ENCODE measurements around the gene IL12RB1. TPM values are rescaled to one million over a fixed set of nuclear protein-coding genes. Genes with fewer than 3 reads are reported as not detected.

IL12RB1 gene
- 10 to 100 TPM; 75.2 to 78.6 TPM for total RNA-seq

- Mint-ChIP-seq H3K4me3 (peak within 1 kb of the TSS; percentile 98), H3K36me3 (ENCODE audit: low read depth) (peaks cover 32% of the 10 kb centered on the region), H3K9me3 (ENCODE audit: insufficient read depth) (no peaks in the 10 kb centered on the region), H3K27me3 (ENCODE audit: low read depth) (no peaks in the 10 kb centered on the region), H3K4me1 (ENCODE audit: low read depth) (peaks cover 70% of the 10 kb centered on the region), H3K27ac (peak within 1 kb of the TSS; percentile 99)
- DNase-seq (peak; percentile 87), ATAC-seq (peak; percentile 78)
- POLR2A ChIA-PET = interaction anchor here (1.0 to 5.4 kb wide), 7 partner anchors 11 to 195 kb away, joined by 4 to 38 read pairs (median 7); partner anchors contain the start of genes JUND, MAST3 and PIK3R2
- CTCF ChIA-PET = interaction anchor here (0.9 to 1.6 kb wide), 7 partner anchors 12 to 227 kb away, joined by 3 to 6 read pairs (median 4); partner anchors contain the start of gene RPL18A
Measured at GRCh38 chr19:18086590-18087138, at the start of gene IL12RB1. TSS of gene IL12RB1 (minus strand) at chr19:18086934. CDS start at chr19:18086823, 111 bp downstream.

- Mint-ChIP-seq H3K36me3 (ENCODE audit: low read depth) (peaks cover 36% of the 10 kb centered on the region), H3K4me1 (ENCODE audit: low read depth) (no peaks in the 10 kb centered on the region), H3K4me3 (no peak overlapping the region), H3K27me3 (ENCODE audit: low read depth) (no peaks in the 10 kb centered on the region), H3K27ac (peak overlapping the region; percentile 57), H3K9me3 (ENCODE audit: insufficient read depth) (no peaks in the 10 kb centered on the region)
- POLR2A ChIA-PET = no interaction called here
- CTCF ChIA-PET = no interaction called here
- DNase-seq (no peak), ATAC-seq (no peak)
Measured at GRCh38 chr19:18135712-18136584, 49.2 kb upstream of the IL12RB1 start.

- Mint-ChIP-seq H3K27me3 (ENCODE audit: low read depth) (no peaks in the 10 kb centered on the region), H3K4me1 (ENCODE audit: low read depth) (peaks cover 11% of the 10 kb centered on the region), H3K9me3 (ENCODE audit: insufficient read depth) (no peaks in the 10 kb centered on the region), H3K4me3 (no peak overlapping the region), H3K27ac (no peak overlapping the region), H3K36me3 (ENCODE audit: low read depth) (peaks cover 40% of the 10 kb centered on the region)
- ChIA-PET CTCF (no interaction called here), POLR2A (no interaction called here)
- ATAC-seq = peak; percentile 18
- DNase-seq = no peak
Measured at GRCh38 chr19:18131841-18132596, 45.3 kb upstream of the IL12RB1 start.

- H3K4me3 Mint-ChIP-seq = no peak overlapping the region
- DNase-seq (no peak), ATAC-seq (no peak)
- no peaks in the 10 kb centered on the region for H3K9me3 Mint-ChIP-seq (ENCODE audit: insufficient read depth)
- H3K4me1 Mint-ChIP-seq (ENCODE audit: low read depth) = peaks cover 11% of the 10 kb centered on the region
- peaks cover 44% of the 10 kb centered on the region for H3K36me3 Mint-ChIP-seq (ENCODE audit: low read depth)
- H3K27me3 Mint-ChIP-seq (ENCODE audit: low read depth) = no peaks in the 10 kb centered on the region
- CTCF ChIA-PET = no interaction called here
- POLR2A ChIA-PET = no interaction called here
- no peak overlapping the region for H3K27ac Mint-ChIP-seq
Measured at GRCh38 chr19:18130523-18131242, 43.9 kb upstream of the IL12RB1 start.

GRCh38 chr19:18128805-18129204 lies 42.1 kb upstream of the IL12RB1 start:
- peak overlapping the region; percentile 81 for H3K27ac Mint-ChIP-seq
- H3K27me3 Mint-ChIP-seq (ENCODE audit: low read depth) = no peaks in the 10 kb centered on the region
- H3K4me1 Mint-ChIP-seq (ENCODE audit: low read depth) = peaks cover 11% of the 10 kb centered on the region
- no peaks in the 10 kb centered on the region for H3K9me3 Mint-ChIP-seq (ENCODE audit: insufficient read depth)
- H3K4me3 Mint-ChIP-seq = no peak overlapping the region
- CTCF ChIA-PET = interaction anchor here (0.9 to 1.7 kb wide), 4 partner anchors 15 to 151 kb away, joined by 3 to 5 read pairs (median 4); partner anchors contain the start of genes ARRDC2 and PIK3R2
- peaks cover 45% of the 10 kb centered on the region for H3K36me3 Mint-ChIP-seq (ENCODE audit: low read depth)
- POLR2A ChIA-PET = interaction anchor here (1.6 kb wide), 1 partner anchor 10 kb away, joined by 4 read pairs; no protein-coding TSS in a partner anchor
- DNase-seq (no peak), ATAC-seq (no peak)

- Mint-ChIP-seq H3K4me1 (ENCODE audit: low read depth) (peaks cover 12% of the 10 kb centered on the region), H3K27ac (peak overlapping the region; percentile 81), H3K9me3 (ENCODE audit: insufficient read depth) (no peaks in the 10 kb centered on the region), H3K36me3 (ENCODE audit: low read depth) (peaks cover 49% of the 10 kb centered on the region), H3K27me3 (ENCODE audit: low read depth) (no peaks in the 10 kb centered on the region), H3K4me3 (no peak overlapping the region)
- ChIA-PET CTCF (interaction anchor here (0.9 to 1.7 kb wide), 5 partner anchors 14 to 152 kb away, joined by 3 to 5 read pairs (median 4); partner anchors contain the start of genes ARRDC2 and PIK3R2), POLR2A (no interaction called here)
- DNase-seq = peak; percentile 46
- peak; percentile 47 for ATAC-seq
Measured at GRCh38 chr19:18128044-18128443, 41.3 kb upstream of the IL12RB1 start.

GRCh38 chr19:18126097-18126496 lies 39.4 kb upstream of the IL12RB1 start:
- Mint-ChIP-seq H3K4me3 (no peak overlapping the region), H3K36me3 (ENCODE audit: low read depth) (peaks cover 49% of the 10 kb centered on the region), H3K4me1 (ENCODE audit: low read depth) (peaks cover 19% of the 10 kb centered on the region), H3K27ac (peak overlapping the region; percentile 32), H3K9me3 (ENCODE audit: insufficient read depth) (no peaks in the 10 kb centered on the region), H3K27me3 (ENCODE audit: low read depth) (no peaks in the 10 kb centered on the region)
- DNase-seq (no peak), ATAC-seq (no peak)
- POLR2A ChIA-PET = interaction anchor here (0.6 to 0.7 kb wide), 2 partner anchors 47 to 152 kb away, joined by 3 to 4 read pairs; no protein-coding TSS in a partner anchor
- CTCF ChIA-PET = interaction anchor here (1.4 kb wide), 1 partner anchor 13 kb away, joined by 3 read pairs; no protein-coding TSS in a partner anchor

- DNase-seq = no peak
- Mint-ChIP-seq H3K4me3 (no peak overlapping the region), H3K4me1 (ENCODE audit: low read depth) (peaks cover 39% of the 10 kb centered on the region), H3K27ac (no peak overlapping the region), H3K9me3 (ENCODE audit: insufficient read depth) (no peaks in the 10 kb centered on the region), H3K27me3 (ENCODE audit: low read depth) (no peaks in the 10 kb centered on the region), H3K36me3 (ENCODE audit: low read depth) (peaks cover 42% of the 10 kb centered on the region)
- ChIA-PET POLR2A (no interaction called here), CTCF (interaction anchor here (1.8 kb wide), 1 partner anchor 10 kb away, joined by 5 read pairs; no protein-coding TSS in a partner anchor)
- no peak for ATAC-seq
Measured at GRCh38 chr19:18123819-18124218, 37.1 kb upstream of the IL12RB1 start.

- no peaks in the 10 kb centered on the region for H3K27me3 Mint-ChIP-seq (ENCODE audit: low read depth)
- H3K9me3 Mint-ChIP-seq (ENCODE audit: insufficient read depth) = no peaks in the 10 kb centered on the region
- no peak overlapping the region for H3K4me3 Mint-ChIP-seq
- ATAC-seq (no peak), DNase-seq (no peak)
- ChIA-PET CTCF (interaction anchor here (1.6 to 1.8 kb wide), 2 partner anchors 10 to 29 kb away, joined by 5 read pairs; partner anchors contain the start of gene PIK3R2), POLR2A (no interaction called here)
- no peak overlapping the region for H3K27ac Mint-ChIP-seq
- peaks cover 36% of the 10 kb centered on the region for H3K36me3 Mint-ChIP-seq (ENCODE audit: low read depth)
- H3K4me1 Mint-ChIP-seq (ENCODE audit: low read depth) = peaks cover 40% of the 10 kb centered on the region
Measured at GRCh38 chr19:18122860-18123795, 36.4 kb upstream of the IL12RB1 start.

GRCh38 chr19:18122424-18122823 lies 35.7 kb upstream of the IL12RB1 start:
- CTCF ChIA-PET = interaction anchor here (1.6 kb wide), 1 partner anchor 30 kb away, joined by 5 read pairs; the partner anchor contains the start of gene PIK3R2
- Mint-ChIP-seq H3K9me3 (ENCODE audit: insufficient read depth) (no peaks in the 10 kb centered on the region), H3K4me1 (ENCODE audit: low read depth) (peaks cover 38% of the 10 kb centered on the region), H3K27me3 (ENCODE audit: low read depth) (no peaks in the 10 kb centered on the region), H3K27ac (no peak overlapping the region), H3K36me3 (ENCODE audit: low read depth) (peaks cover 34% of the 10 kb centered on the region), H3K4me3 (no peak overlapping the region)
- no peak for DNase-seq
- POLR2A ChIA-PET = interaction anchor here (0.6 kb wide), 1 partner anchor 171 kb away, joined by 4 read pairs; no protein-coding TSS in a partner anchor
- ATAC-seq = no peak

Measured in activated CD8-positive, alpha-beta T cell treated with anti-CD3 and anti-CD28 coated beads, Interleukin-2, amount 10 ng/mL, durations not matched to agents 7 days and 5 days (primary cell).